GM12873 (cell line): ENCODE measurements around the gene DLGAP1.

Source experiments
- CTCF ChIP-seq: IDR thresholded peaks from 2 replicates; pipeline ENCODE4 v1.5.1; 2012; ENCODE audit warnings: low read depth, mild to moderate bottlenecking, moderate library complexity, low read length, control low read depth; ENCODE audit not compliant: insufficient read depth; ENCODE audit errors: missing control alignments

The DLGAP1 gene

DNA sequence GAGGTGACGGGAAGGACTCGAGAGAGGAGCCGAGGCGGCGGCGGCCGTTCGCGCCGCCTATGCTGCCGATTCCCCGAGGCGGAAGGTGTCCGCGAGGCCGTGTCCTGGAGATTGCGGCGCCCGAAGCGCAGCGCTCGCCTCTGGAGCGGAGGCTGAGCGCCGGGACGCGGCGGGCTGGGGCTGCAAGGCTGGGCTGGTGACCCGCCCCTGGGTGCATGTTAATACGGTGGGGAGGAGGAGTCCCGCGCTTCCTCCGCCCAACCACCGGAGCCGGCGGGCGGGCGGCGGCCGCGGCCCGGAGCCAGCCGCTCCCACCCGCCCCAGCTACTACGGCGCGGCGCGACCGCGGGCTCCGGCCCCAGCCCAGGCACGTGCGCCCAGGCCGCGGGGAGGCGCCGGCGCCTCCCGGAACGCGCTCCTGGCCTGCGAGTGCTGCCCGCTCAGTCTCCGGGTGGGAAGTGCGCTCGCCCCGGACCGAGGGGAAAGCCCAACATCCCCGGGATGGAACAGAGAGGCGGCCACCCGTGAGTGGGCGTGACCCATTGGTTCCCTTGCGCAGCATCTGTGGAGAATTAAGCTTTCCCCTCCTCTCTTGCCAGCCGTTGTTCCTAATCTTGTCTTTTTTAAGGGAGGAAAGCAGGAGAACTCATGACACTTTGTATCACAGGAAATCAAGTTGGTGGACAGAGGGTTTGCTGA, at the start of gene DLGAP1:
Gene DLGAP1 (minus strand): TSS at position 195 of the 699 bp plus-strand sequence.
- TF ChIP-seq CTCF: no peak

DNA sequence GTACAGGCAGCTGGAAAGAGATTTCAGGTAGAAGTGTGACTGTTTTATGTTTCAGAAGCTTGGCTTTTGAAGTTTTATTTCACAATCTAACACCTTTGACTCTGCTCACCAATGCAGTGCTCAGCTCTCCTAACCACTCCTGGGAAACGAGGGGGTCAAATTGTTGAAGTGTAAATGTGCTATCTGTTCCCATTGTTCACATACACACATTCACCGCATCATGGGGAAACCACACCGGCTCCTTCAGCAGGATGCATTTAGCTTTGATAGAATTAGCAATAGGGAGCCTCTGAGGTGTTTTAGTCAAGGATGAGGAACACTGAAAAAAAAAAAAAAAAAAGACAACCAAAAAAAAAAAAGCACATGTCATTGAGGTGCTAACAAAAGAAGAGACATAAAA, 13.4 kb upstream of the DLGAP1 start:
- no peak for TF ChIP-seq CTCF

- no peak for TF ChIP-seq CTCF
Observed at GRCh38 chr18:4454537-4455112, 482 bp downstream of the DLGAP1 start.

- TF ChIP-seq CTCF: no peak
Observed at GRCh38 chr18:4453874-4454536, 1.1 kb downstream of the DLGAP1 start.

DNA sequence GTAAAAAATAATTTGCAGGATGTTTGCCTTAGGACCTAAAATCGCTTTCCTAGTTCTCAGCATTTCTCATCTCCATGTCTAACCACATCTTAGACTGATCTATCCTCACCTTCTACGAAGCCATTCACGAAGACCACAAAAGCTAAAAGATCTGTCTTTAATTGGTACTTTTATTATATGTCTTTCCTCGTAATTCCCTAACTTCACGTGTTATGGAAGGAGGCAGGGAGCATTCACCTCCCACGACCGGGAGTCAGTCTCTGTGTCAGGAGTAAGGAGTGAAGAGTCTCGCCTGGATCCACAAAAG, 1.6 kb downstream of the DLGAP1 start:
- TF ChIP-seq CTCF: no peak

GRCh38 chr18:4450065-4450658, 4.9 kb downstream of the DLGAP1 start:
- no peak for TF ChIP-seq CTCF

GRCh38 chr18:4445902-4446301, 9.2 kb downstream of the DLGAP1 start:
- TF ChIP-seq CTCF: no peak
